Hepatocyte (in vitro differentiated cells): ENCODE measurements around the gene DHFR.

Experiments used
- CTCF ChIP-seq: fragments of 200-600 bp; sonication (generic); IDR thresholded peaks from 2 replicates; pipeline ENCODE4 v1.5.1; 2016; ENCODE audit warnings: antibody characterized with exemption, mild to moderate bottlenecking; ENCODE audit not compliant: poor library complexity
- EZH2 ChIP-seq: fragments of 200-600 bp; sonication (generic); IDR thresholded peaks from 2 replicates; pipeline ENCODE4 v1.6.1; 2016; ENCODE audit warnings: antibody characterized with exemption, mild to moderate bottlenecking, borderline replicate concordance

GRCh38 chr5:80695666-80696065, 40.9 kb upstream of the DHFR start:
- TF ChIP-seq CTCF (no peak), EZH2 (no peak)
